Measurements from ENCODE around the gene METAP1. TPM values are rescaled to one million over a fixed set of nuclear protein-coding genes. Genes with fewer than 3 reads are reported as not detected.
"Not testable (repeated sequence)": the region's sequence is repeated elsewhere in the genome, so short reads cannot be mapped to it uniquely, and the experiment has no call there.

The METAP1 gene
- 17.3 and 17.9 TPM in 2 replicates for total RNA-seq

GRCh38 chr4:98995183-98996055 lies at the start of gene METAP1:
TSS of gene METAP1 (plus strand) at chr4:98995721. CDS start at chr4:98995754, 33 bp downstream.
- peak; percentile 94 to 95 for DNase-seq (ENCODE audit: low read depth in 2 of 2)

DNA sequence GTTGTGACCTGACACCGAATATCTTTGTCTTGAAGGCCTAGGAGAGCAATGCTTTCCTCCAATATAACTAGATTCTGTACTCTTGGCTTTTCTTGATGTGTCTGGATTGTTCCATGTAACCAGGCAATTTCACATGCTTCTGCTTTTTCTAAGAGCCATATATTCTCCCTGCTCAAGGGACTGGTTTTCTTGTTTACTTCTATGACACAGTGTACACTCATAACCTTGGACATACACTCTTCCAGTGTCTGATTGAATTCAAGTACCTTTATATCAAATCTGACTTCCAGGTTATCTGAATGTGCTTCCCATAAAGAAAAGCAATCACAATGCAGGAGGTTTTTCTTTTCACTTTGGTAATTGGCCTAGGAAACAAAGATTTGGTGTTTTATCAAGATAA lies 49.2 kb upstream of the METAP1 start:
- no peak for DNase-seq (ENCODE audit: low read depth in 2 of 2)

DNA sequence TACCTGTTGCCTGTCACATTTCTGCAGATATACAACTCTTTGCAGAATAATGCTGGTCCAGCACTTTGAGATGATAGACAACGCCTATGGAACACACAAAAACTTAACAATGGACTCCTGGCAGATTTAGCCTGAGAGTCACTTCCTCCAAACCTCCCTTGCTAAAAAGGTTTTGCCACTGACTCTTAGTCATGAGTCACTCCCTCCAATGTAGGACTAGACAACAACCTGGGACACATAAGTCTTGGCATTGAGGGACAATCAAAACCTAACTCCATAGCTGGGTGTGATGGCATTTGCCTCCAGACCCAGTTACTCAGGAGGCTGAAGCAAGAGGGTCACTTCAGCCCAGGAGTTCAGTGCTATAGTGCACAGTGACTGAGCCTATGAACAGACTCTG lies 44.6 kb upstream of the METAP1 start:
- DNase-seq (ENCODE audit: low read depth in 2 of 2), result peak; percentile 8 to 10

DNA sequence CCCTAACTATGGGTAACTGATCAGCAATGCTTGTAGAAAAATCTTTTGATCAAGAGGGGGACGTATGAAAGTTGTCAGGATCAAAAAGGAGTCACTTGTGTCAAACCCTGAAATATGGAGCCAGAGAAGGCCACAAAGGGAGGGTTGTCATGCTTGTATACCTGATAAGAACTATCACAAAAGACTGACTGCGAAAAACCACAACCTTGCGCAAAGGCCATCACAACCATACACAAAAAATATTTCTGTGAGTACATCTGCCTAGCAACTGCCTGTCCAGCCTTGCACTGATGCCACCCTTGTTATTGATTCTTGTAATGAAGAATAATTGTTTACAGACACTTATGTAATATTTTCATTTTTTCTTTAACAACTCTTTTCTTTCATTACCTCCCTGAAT lies 43.8 kb upstream of the METAP1 start:
- no peak for DNase-seq (ENCODE audit: low read depth in 2 of 2)

- DNase-seq (ENCODE audit: low read depth in 2 of 2), result no peak
Measured at GRCh38 chr4:98955229-98955628, 40.3 kb upstream of the METAP1 start.

DNA sequence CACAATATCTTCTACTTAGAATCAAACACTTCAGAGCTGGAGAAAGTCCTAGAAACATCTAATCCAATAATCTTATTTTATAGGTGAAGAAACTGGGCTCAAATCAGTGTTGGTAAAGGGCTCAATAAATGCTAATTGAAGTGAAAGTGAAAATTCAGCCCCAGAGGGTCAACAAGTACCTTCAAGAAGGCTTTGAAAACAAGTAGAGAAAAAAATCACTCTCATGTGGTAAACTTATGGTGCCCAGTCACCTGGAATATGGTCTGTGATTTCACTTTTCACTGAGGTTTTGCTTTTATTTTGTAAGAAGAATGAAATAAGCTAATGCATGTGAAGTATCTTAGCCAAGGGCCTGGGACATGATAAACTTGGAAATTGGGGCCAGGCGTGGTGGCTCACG lies 37.5 kb upstream of the METAP1 start:
- no peak for DNase-seq (ENCODE audit: low read depth in 2 of 2)

DNA sequence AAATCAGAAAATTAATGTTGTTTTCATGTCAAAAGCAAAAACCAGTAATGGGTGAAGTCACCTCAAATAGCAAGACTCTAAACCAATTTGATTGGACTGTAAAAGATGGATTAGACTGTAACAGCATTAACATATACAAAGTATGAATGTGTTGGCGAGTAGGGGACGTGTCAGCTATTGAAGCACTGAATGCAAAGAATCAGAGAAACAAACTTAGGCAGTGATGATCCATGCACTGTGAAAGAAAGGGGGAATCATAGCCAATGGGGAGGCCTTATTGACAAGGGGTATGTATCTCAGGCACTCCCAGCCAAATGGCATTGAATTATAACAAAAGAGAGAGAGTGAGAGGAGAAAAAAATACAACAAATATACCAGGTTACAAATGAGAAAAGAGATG lies 36.1 kb upstream of the METAP1 start:
- no peak for DNase-seq (ENCODE audit: low read depth in 2 of 2)

DNA sequence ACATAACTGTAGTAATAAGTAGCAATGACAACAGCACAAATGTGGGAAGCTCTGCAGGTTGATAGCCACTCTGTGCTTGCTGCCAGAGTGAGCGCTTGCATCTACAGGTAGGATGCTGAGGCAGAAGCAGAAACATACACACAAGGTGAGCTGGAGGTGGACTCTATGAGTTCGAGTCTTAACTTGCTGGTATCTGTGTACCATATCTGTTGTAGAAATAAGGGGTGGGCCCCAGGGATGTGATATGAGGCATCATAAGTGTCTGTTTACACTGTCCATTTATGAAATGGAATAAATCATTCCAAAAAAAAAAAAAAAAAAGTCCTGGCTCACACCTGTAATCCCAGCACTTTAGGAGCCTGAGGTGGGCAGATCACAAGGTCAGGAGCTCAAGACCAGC lies 33.8 kb upstream of the METAP1 start:
- no peak for DNase-seq (ENCODE audit: low read depth in 2 of 2)

DNA sequence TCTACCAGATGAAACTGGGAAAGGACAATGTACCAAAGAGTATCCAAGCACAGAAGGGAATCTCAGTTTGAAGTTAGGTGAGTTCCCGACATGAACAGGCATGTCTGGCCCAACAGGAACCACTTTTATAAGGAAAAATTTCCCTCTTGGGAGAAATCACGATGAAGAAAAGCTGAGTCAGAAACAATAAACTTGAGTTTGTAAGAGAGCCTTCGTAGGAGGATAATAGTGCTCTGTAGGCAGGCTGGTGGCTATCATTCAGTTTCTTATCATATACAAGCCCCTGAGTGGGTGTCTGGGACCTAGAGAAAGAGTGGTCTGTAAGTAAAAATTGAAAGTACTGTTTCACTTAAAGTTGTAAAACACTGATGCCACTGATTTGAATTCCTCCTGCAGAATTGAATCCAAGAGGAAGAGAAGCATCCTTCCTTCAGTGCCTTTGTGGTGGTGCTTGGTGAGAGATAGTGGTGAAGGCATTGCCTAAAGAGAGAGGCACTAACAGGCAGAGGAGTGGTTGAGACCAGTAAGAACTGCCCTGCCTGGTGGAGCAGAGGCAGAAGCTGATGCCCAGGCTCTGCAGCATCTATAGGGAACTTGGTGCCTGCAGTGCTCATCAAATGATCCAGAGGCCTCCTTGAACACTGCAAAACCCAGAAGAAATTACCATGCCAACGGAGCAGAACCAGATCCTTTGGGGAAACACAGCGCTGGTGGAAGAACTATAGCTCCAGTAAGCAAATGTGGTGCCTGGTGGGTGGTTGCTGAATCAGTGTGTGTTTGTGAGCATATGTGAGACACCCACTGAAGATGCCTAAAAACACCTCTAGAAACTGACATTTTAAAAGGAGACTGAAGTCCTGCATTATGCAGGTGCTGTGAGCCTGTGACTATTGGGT lies 31.7 kb upstream of the METAP1 start:
- no peak for DNase-seq (ENCODE audit: low read depth in 2 of 2)

- no peak for DNase-seq (ENCODE audit: low read depth in 2 of 2)
Measured at GRCh38 chr4:98966926-98967325, 28.6 kb upstream of the METAP1 start.

GRCh38 chr4:98967786-98968329 lies 27.7 kb upstream of the METAP1 start:
- DNase-seq (ENCODE audit: low read depth in 2 of 2), result no peak

GRCh38 chr4:98969878-98970785 lies 25.4 kb upstream of the METAP1 start:
- DNase-seq (ENCODE audit: low read depth in 2 of 2), result no peak

DNA sequence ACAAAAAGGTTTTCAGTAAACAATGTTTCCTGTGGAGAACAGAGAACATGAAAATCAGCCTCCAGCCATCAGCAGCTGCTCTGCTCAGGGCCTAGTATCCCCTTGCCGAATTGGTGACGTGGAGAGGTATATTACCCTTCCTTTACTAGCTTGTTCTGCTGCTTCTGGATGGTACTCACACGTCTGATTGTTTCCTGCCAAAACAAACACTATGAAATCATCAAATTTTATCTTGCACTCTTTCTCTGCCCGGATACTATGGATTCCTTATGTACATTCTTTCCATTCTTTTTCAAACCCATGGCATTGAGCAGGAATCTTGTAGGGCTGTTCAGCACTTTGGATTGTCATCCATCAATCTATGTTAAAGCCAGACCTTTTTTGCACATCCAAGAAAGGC lies 18.8 kb upstream of the METAP1 start:
- no peak for DNase-seq (ENCODE audit: low read depth in 2 of 2)

DNA sequence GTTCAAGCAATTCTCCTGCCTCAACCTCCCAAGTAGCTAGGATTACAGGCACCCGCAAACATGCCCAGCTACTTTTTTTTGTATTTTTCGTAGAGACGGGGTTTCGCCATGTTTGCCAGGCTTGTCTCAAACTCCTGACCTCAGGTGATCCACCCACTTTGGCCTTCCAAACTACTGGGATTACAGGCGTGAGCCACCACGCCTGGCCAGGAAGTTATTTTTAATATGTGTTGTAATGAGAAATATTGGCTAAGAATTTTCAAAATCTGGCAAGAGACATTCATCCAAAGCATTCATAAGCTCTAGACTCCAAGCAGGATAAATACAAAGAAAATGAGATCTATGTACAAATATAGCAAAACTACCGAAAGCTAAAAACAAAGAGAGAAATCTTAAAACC lies 18.0 kb upstream of the METAP1 start:
- DNase-seq (ENCODE audit: low read depth in 2 of 2), result no peak

GRCh38 chr4:98987720-98988119 lies 7.8 kb upstream of the METAP1 start:
- no peak for DNase-seq (ENCODE audit: low read depth in 2 of 2)

DNA sequence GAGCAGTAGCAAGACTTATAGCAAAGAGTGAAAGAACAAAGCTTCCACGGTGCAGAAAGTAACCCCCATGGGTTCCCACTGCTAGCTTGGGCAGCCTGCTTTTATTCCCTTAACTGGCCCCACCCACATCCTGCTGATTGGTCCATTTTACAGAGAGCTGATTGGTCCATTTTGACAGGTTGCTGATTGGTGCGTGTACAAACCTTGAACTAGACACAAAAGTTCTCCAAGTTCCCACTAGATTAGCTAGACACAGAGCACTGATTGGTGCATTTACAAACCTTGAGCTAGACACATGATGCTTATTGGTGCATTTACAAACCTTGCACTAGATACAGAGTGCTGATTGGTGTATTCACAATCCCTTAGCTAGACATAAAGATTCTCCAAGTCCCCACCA lies 2.7 kb upstream of the METAP1 start:
- DNase-seq (ENCODE audit: low read depth in 2 of 2), result not testable (repeated sequence)

DNA sequence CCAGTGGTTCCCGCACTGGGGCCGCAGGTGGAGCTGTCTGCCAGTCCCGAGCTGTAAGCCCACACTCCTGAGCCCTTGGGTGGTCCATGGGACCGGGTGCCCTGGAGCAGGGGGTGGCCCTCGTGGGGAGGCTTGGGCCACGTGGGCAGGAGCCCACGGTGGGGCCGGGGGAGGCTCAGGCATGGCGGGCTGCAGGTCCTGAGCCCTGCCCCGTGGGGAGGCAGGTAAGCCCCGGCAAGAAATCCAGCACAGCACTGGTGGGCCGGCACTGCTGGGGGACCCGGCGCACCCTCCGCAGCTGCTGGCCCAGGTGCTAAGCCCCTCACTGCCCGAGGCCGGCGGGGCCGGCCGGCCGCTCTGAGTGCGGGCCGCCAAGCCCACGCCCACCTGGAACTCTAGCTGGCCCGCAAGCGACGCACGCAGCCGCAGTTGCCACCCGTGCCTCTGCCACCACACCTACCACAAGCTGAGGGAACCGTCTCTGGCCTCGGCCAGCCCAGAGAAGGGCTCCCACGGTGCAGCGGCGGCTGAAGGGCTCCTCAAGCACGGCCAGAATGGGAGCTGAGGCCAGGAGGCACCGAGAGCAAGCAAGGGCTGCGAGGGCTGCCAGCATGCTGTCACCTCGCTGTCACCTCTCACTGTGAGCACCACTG lies 2.0 kb upstream of the METAP1 start:
- no peak for DNase-seq (ENCODE audit: low read depth in 2 of 2)

- no peak for DNase-seq (ENCODE audit: low read depth in 2 of 2)
Measured at GRCh38 chr4:98994474-98995182, 893 bp upstream of the METAP1 start.

- DNase-seq (ENCODE audit: low read depth in 2 of 2), result peak; percentile 23 to 27
Measured at GRCh38 chr4:98996056-98996764, 689 bp downstream of the METAP1 start.

DNA sequence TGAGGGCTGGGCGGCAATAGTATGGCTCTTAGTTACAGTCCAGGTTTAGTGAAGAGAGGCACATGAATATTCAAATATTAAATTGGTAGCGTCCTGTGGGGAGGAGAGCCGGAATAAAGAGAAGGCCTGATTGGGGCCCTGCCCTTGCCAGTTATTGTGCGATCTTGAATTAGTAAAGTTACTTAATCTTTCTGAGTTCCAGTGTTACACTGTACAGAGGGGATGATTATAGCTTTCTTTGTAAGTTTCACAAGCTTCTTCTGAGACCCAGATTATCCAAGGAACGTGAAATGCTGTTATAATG lies 1.2 kb downstream of the METAP1 start:
- no peak for DNase-seq (ENCODE audit: low read depth in 2 of 2)

Data from lung microvascular endothelial cell (primary cell).